Spleen (tissue), 7 donors: ENCODE measurements around the gene ZBTB32.

ENCODE experiments used
- POLR2A ChIP-seq, 3 donors: fragments of 450-650 bp; IDR thresholded peaks; one replicate each; pipeline ENCODE4 v1.5.1; 2017; ENCODE audit warnings: antibody characterized with exemption in 3 of 3, mild to moderate bottlenecking in 1 of 3
- POLR2AphosphoS5 ChIP-seq, 3 donors: sonication (generic); formaldehyde crosslinking; IDR thresholded peaks; one replicate each; pipeline ENCODE4 v1.5.1; 2017; ENCODE audit warnings: antibody characterized with exemption in 3 of 3
- TF ChIP-seq, protein P1 (sequence below), 11 experiments: fragments of 200-600 bp in 7 of 11; fragments of 450-650 bp in 4 of 11; sonication (generic) in 4 of 11; IDR thresholded peaks in 8 of 11; conservative IDR thresholded peaks in 3 of 11; 1 replicate in 7 of 11; 2 replicates in 4 of 11; pipeline versions ENCODE4 v1.4.0 to v1.8.0; 2016 to 2021; ENCODE audit warnings: antibody characterized with exemption in 11 of 11, inconsistent platforms in 4 of 11, mild to moderate bottlenecking in 1 of 11
- donor health status: DM: no; HTN: no; CAD: no; lungs with moderate emphysema.
- donor health status: DM: no; HTN: no; CAD: no.
- donor health status: DM: no; HTN: no; CAD: no.

DNA sequence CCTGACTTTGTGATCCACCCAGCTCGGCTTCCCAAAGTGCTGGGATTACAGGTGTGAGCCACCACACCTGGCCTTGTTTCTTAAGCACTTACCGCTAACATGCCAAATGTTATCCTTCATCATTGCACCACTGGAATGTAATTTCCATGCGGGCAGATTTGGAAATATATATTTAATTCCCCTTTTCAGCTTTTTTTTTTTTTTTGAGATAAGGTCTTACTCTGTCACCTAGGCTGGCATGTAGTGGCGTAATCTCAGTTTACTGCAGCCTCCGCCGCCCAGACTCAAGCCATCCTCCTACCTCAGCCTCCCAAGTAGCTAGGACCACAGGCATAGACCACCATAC is 42.4 kb upstream of the ZBTB32 start:
- TF ChIP-seq, protein P1, sequence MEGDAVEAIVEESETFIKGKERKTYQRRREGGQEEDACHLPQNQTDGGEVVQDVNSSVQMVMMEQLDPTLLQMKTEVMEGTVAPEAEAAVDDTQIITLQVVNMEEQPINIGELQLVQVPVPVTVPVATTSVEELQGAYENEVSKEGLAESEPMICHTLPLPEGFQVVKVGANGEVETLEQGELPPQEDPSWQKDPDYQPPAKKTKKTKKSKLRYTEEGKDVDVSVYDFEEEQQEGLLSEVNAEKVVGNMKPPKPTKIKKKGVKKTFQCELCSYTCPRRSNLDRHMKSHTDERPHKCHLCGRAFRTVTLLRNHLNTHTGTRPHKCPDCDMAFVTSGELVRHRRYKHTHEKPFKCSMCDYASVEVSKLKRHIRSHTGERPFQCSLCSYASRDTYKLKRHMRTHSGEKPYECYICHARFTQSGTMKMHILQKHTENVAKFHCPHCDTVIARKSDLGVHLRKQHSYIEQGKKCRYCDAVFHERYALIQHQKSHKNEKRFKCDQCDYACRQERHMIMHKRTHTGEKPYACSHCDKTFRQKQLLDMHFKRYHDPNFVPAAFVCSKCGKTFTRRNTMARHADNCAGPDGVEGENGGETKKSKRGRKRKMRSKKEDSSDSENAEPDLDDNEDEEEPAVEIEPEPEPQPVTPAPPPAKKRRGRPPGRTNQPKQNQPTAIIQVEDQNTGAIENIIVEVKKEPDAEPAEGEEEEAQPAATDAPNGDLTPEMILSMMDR (IDR thresholded peaks at IDR 0.05 in 8 of 11, conservative IDR thresholded peaks at IDR 0.05 in 3 of 11) = no peak
- TF ChIP-seq POLR2A (IDR thresholded peaks at IDR 0.05) (no peak), POLR2AphosphoS5 (IDR thresholded peaks at IDR 0.05) (no peak)
